ENCODE measurements around the gene EI24.

DNA sequence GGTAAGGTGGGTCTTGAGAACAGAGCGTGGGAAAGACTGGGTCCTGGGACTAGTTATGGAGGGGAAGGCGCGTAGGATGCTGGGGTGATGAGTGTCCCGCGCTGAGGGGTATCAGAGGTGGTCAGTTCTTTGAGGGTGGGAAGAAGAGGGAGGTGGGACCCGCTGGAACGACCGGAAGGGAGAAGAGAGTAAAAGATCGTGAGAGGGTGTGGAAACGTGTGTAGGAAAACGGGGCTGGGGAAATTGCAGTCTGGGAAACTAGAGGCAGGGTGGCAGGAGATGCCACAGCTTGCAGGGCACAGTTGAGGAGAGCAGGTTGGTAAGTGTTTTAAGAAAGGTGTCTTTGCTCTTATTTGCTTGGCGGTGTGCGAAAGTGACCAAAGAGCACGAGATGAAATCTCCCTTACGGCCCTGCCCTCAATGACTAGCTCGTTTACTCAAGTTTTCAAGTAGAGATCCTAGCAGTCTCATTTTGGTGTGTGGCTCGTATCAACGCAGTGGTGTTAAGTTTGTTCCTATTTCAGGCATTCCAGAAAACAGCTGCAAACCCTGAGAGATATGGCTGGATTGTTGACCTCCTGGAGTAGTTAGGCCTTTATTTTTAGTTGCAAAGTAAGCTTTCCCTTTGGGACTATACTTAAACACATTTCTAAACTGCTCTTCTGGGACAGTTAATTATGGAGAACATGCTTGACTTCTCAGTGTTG, 24.0 kb downstream of the EI24 start:
- TF ChIP-seq, protein P1, sequence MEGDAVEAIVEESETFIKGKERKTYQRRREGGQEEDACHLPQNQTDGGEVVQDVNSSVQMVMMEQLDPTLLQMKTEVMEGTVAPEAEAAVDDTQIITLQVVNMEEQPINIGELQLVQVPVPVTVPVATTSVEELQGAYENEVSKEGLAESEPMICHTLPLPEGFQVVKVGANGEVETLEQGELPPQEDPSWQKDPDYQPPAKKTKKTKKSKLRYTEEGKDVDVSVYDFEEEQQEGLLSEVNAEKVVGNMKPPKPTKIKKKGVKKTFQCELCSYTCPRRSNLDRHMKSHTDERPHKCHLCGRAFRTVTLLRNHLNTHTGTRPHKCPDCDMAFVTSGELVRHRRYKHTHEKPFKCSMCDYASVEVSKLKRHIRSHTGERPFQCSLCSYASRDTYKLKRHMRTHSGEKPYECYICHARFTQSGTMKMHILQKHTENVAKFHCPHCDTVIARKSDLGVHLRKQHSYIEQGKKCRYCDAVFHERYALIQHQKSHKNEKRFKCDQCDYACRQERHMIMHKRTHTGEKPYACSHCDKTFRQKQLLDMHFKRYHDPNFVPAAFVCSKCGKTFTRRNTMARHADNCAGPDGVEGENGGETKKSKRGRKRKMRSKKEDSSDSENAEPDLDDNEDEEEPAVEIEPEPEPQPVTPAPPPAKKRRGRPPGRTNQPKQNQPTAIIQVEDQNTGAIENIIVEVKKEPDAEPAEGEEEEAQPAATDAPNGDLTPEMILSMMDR (IDR thresholded peaks at IDR 0.05 in 4 of 5, conservative IDR thresholded peaks at IDR 0.05 in 1 of 5): no peak
- no peak for TF ChIP-seq POLR2A (IDR thresholded peaks at IDR 0.05)
